DOHH2 (cell line): ENCODE data around the gene DNMBP.

ENCODE experiments used
- CTCF ChIP-seq: fragments of 200-600 bp; sonication (generic); IDR thresholded peaks from one replicate; pipeline ENCODE4 v1.5.1; 2014; ENCODE audit warnings: antibody characterized with exemption, mild to moderate bottlenecking, low read depth, low read length; ENCODE audit not compliant: poor library complexity, severe bottlenecking
- EZH2phosphoT487 ChIP-seq: fragments of 200-600 bp; sonication (generic); IDR thresholded peaks from 2 replicates; pipeline ENCODE4 v1.6.1; 2017; ENCODE audit warnings: borderline replicate concordance, mild to moderate bottlenecking, antibody characterized with exemption, low read length, moderate library complexity, mixed read lengths

GRCh38 chr10:99874341-99875085 lies 135.2 kb downstream of the DNMBP start:
- TF ChIP-seq CTCF (no peak), EZH2phosphoT487 (no peak)
